BLaER1 (cell line): Measurements from ENCODE around the gene LIN7B.
A peak's percentile ranks its signal among the peaks of the same experiment; 100 is the strongest.

Experiments
- H3K27ac ChIP-seq: shearing (Covaris generic); formaldehyde crosslinking; 2 replicates; pipeline ENCODE4 v1.8.1; 2022
- H3K27me3 ChIP-seq: shearing (Covaris generic); formaldehyde crosslinking; 2 replicates; pipeline ENCODE4 v1.8.1; 2022
- H3K36me3 ChIP-seq: shearing (Covaris generic); formaldehyde crosslinking; 2 replicates; pipeline ENCODE4 v1.8.1; 2022
- H3K4me1 ChIP-seq: shearing (Covaris generic); formaldehyde crosslinking; 2 replicates; pipeline ENCODE4 v1.8.1; 2022
- H3K4me2 ChIP-seq: shearing (Covaris generic); formaldehyde crosslinking; 2 replicates; pipeline ENCODE4 v1.8.1; 2022
- H3K4me3 ChIP-seq: shearing (Covaris generic); formaldehyde crosslinking; 2 replicates; pipeline ENCODE4 v1.8.1; 2022
- H3K9ac ChIP-seq: shearing (Covaris generic); formaldehyde crosslinking; 2 replicates; pipeline ENCODE4 v1.8.1; 2022
- H3K9me3 ChIP-seq: shearing (Covaris generic); formaldehyde crosslinking; 2 replicates; pipeline ENCODE4 v1.8.1; 2022
- H4K20me1 ChIP-seq: shearing (Covaris generic); formaldehyde crosslinking; 2 replicates; pipeline ENCODE4 v1.8.1; 2022
- Cebpa-rat ChIP-seq: shearing (Covaris generic); IDR thresholded peaks from 2 replicates; pipeline ENCODE4 v1.8.1; 2022

The LIN7B gene

GRCh38 chr19:49080392-49080791 is 33.8 kb upstream of the LIN7B start:
- Histone ChIP-seq H4K20me1 (peaks cover under 1% of the 10 kb centered on the region; the same call in 1 of the 2 replicates), H3K9me3 (no peaks in the 10 kb centered on the region), H3K27me3 (no peaks in the 10 kb centered on the region), H3K27ac (no peak overlapping the region), H3K4me3 (no peak overlapping the region), H3K4me1 (peaks cover 6% of the 10 kb centered on the region), H3K9ac (no peak overlapping the region), H3K4me2 (no peak overlapping the region), H3K36me3 (no peaks in the 10 kb centered on the region)
- TF ChIP-seq Cebpa-rat = no peak

GRCh38 chr19:49081273-49081672 is 32.9 kb upstream of the LIN7B start:
- H3K4me1 ChIP-seq = peaks cover 8% of the 10 kb centered on the region
- no peak overlapping the region for H3K9ac ChIP-seq
- peaks cover 1% of the 10 kb centered on the region; the same call in 1 of the 2 replicates for H3K36me3 ChIP-seq
- H3K27ac ChIP-seq = no peak overlapping the region
- H3K4me3 ChIP-seq = no peak overlapping the region
- H4K20me1 ChIP-seq = peaks cover 9% of the 10 kb centered on the region
- TF ChIP-seq Cebpa-rat = no peak
- no peaks in the 10 kb centered on the region for H3K9me3 ChIP-seq
- H3K4me2 ChIP-seq = no peak overlapping the region
- no peaks in the 10 kb centered on the region for H3K27me3 ChIP-seq

- TF ChIP-seq Cebpa-rat = no peak
- Histone ChIP-seq H3K9ac (peak overlapping the region; percentile 41; the same call in 1 of the 2 replicates), H4K20me1 (peaks cover 40% of the 10 kb centered on the region), H3K27me3 (no peaks in the 10 kb centered on the region), H3K9me3 (no peaks in the 10 kb centered on the region), H3K4me3 (peak overlapping the region; percentile 97), H3K27ac (peak overlapping the region; percentile 97), H3K36me3 (peaks cover 33% of the 10 kb centered on the region), H3K4me1 (peaks cover 36% of the 10 kb centered on the region), H3K4me2 (peak overlapping the region; percentile 69)
Observed at GRCh38 chr19:49084206-49085019, 29.8 kb upstream of the LIN7B start.

GRCh38 chr19:49085020-49085867 is 28.9 kb upstream of the LIN7B start, which contains the start of gene SNRNP70:
Gene SNRNP70, plus strand, starts transcription at chr19:49085451. Its CDS starts 964 bp downstream, at chr19:49086415.
- H3K27ac ChIP-seq = peak within 1 kb of the TSS; percentile 97
- peak within 1 kb of the TSS; percentile 97 for H3K4me3 ChIP-seq
- peaks cover 41% of the 10 kb centered on the region for H3K36me3 ChIP-seq
- peak within 1 kb of the TSS; percentile 100 for H3K4me2 ChIP-seq
- H3K4me1 ChIP-seq = peaks cover 36% of the 10 kb centered on the region
- H4K20me1 ChIP-seq = peaks cover 49% of the 10 kb centered on the region
- peak within 1 kb of the TSS; percentile 98 for H3K9ac ChIP-seq
- no peaks in the 10 kb centered on the region for H3K27me3 ChIP-seq
- no peaks in the 10 kb centered on the region for H3K9me3 ChIP-seq
- no peak for TF ChIP-seq Cebpa-rat

- TF ChIP-seq Cebpa-rat = no peak
- Histone ChIP-seq H3K9ac (peak overlapping the region; percentile 98), H3K36me3 (peaks cover 47% of the 10 kb centered on the region), H3K4me2 (peak overlapping the region; percentile 100), H3K9me3 (no peaks in the 10 kb centered on the region), H3K27me3 (no peaks in the 10 kb centered on the region), H4K20me1 (peaks cover 55% of the 10 kb centered on the region), H3K4me3 (peak overlapping the region; percentile 97), H3K4me1 (peaks cover 36% of the 10 kb centered on the region), H3K27ac (peak overlapping the region; percentile 97)
Observed at GRCh38 chr19:49085868-49086232, 28.3 kb upstream of the LIN7B start.

- Histone ChIP-seq H3K27ac (peak overlapping the region; percentile 97), H3K4me3 (peak overlapping the region; percentile 97), H3K9me3 (no peaks in the 10 kb centered on the region), H3K9ac (peak overlapping the region; percentile 98), H3K4me2 (peak overlapping the region; percentile 100), H3K4me1 (peaks cover 36% of the 10 kb centered on the region), H3K27me3 (no peaks in the 10 kb centered on the region), H4K20me1 (peaks cover 59% of the 10 kb centered on the region), H3K36me3 (peaks cover 52% of the 10 kb centered on the region)
- TF ChIP-seq Cebpa-rat = no peak
Observed at GRCh38 chr19:49086296-49086695, 27.9 kb upstream of the LIN7B start.

- H3K4me3 ChIP-seq = no peak overlapping the region
- no peak overlapping the region for H3K9ac ChIP-seq
- no peak overlapping the region for H3K4me2 ChIP-seq
- H3K36me3 ChIP-seq = peaks cover 100% of the 10 kb centered on the region
- no peaks in the 10 kb centered on the region for H3K27me3 ChIP-seq
- no peaks in the 10 kb centered on the region for H3K9me3 ChIP-seq
- peaks cover 33% of the 10 kb centered on the region for H3K4me1 ChIP-seq
- H3K27ac ChIP-seq = no peak overlapping the region
- no peak for TF ChIP-seq Cebpa-rat
- peaks cover 100% of the 10 kb centered on the region for H4K20me1 ChIP-seq
Observed at GRCh38 chr19:49091391-49092038, 22.7 kb upstream of the LIN7B start.

GRCh38 chr19:49092686-49093085 is 21.5 kb upstream of the LIN7B start:
- Histone ChIP-seq H3K4me2 (no peak overlapping the region), H3K9ac (no peak overlapping the region), H3K27me3 (no peaks in the 10 kb centered on the region), H3K4me3 (no peak overlapping the region), H3K4me1 (peaks cover 28% of the 10 kb centered on the region), H4K20me1 (peaks cover 100% of the 10 kb centered on the region), H3K36me3 (peaks cover 100% of the 10 kb centered on the region), H3K9me3 (no peaks in the 10 kb centered on the region), H3K27ac (no peak overlapping the region)
- TF ChIP-seq Cebpa-rat = no peak
